CD4-positive, alpha-beta memory T cell (primary cell): ENCODE measurements around the gene ZBTB9. TPM values are rescaled to one million over a fixed set of nuclear protein-coding genes. Genes with fewer than 3 reads are reported as not detected.

Experiments
- CTCF ChIA-PET: fragments of 350-600 bp; sonication (Branson Sonifier 250); formaldehyde crosslinking; loops from one replicate; lab custom pipeline; 2021; ENCODE audit warnings: inconsistent platforms; ENCODE audit not compliant: partially characterized antibody; lab: Charles Lee
- POLR2A ChIA-PET: fragments of 350-600 bp; sonication (Branson Sonifier 250); formaldehyde crosslinking; loops from one replicate; lab custom pipeline; 2021; ENCODE audit not compliant: partially characterized antibody; lab: Charles Lee
- DNase-seq, 5 donors: peaks; one replicate each; pipeline versions ENCODE4 v3.0.0 to v3.0.0-alpha.2; 2020 to 2022; ENCODE audit warnings: mixed read lengths in 1 of 5
- H3K27ac ChIP-seq: one replicate; pipeline ENCODE4 v1.7.0; 2013; ENCODE audit warnings: low read depth, low read length
- H3K27me3 ChIP-seq: 2 replicates; pipeline ENCODE4 v1.7.0; 2013; ENCODE audit warnings: mild to moderate bottlenecking, low read length, moderate library complexity; ENCODE audit not compliant: insufficient read depth
- H3K36me3 ChIP-seq: 2 replicates; pipeline ENCODE4 v1.7.0; 2013; ENCODE audit warnings: mild to moderate bottlenecking, low read length, moderate library complexity; ENCODE audit not compliant: insufficient read depth
- H3K4me1 ChIP-seq: 2 replicates; pipeline ENCODE4 v1.7.0; 2013; ENCODE audit warnings: mild to moderate bottlenecking, low read length, moderate library complexity; ENCODE audit not compliant: insufficient read depth
- H3K4me3 ChIP-seq, 2 donors: one replicate each; pipeline ENCODE4 v1.7.0; 2013; ENCODE audit warnings: low read length in 2 of 2, mild to moderate bottlenecking in 1 of 2
- H3K9me3 ChIP-seq, 2 donors: one replicate each; pipeline ENCODE4 v1.7.0; 2013; ENCODE audit warnings: low read length in 2 of 2, control low read depth in 1 of 2; ENCODE audit not compliant: control insufficient read depth in 1 of 2
- H3K27ac Mint-ChIP-seq, 7 donors: one replicate each; pipeline ENCODE4 v1.8.0; 2020 to 2021; ENCODE audit warnings: mixed read lengths in 7 of 7, mild to moderate bottlenecking in 6 of 7, inconsistent platforms in 3 of 7, moderate library complexity in 3 of 7
- H3K27me3 Mint-ChIP-seq, 2 donors: one replicate each; pipeline ENCODE4 v1.8.0; 2020 to 2021; ENCODE audit warnings: mixed read lengths in 2 of 2
- H3K36me3 Mint-ChIP-seq, 2 donors: one replicate each; pipeline ENCODE4 v1.8.0; 2020 to 2021; ENCODE audit warnings: mixed read lengths in 2 of 2, inconsistent platforms in 1 of 2, mild to moderate bottlenecking in 1 of 2
- H3K4me1 Mint-ChIP-seq, 4 donors: one replicate each; pipeline ENCODE4 v1.8.0; 2020 to 2021; ENCODE audit warnings: mixed read lengths in 4 of 4, mild to moderate bottlenecking in 1 of 4
- H3K4me3 Mint-ChIP-seq, 8 donors: one replicate each; pipeline ENCODE4 v1.8.0; 2020 to 2021; ENCODE audit warnings: mixed read lengths in 8 of 8, mild to moderate bottlenecking in 7 of 8, moderate library complexity in 6 of 8, inconsistent platforms in 3 of 8
- H3K9me3 Mint-ChIP-seq, 8 donors: one replicate each; pipeline ENCODE4 v1.8.0; 2020 to 2021; ENCODE audit warnings: mixed read lengths in 8 of 8, mild to moderate bottlenecking in 5 of 8, inconsistent platforms in 3 of 8, moderate library complexity in 1 of 8
- intact Hi-C: fragments of 100-400 bp; cut with micrococcal nuclease; formaldehyde crosslinking; loops from one replicate; pipeline ENCODE4 v1.15.1; 2023
- polyA plus RNA-seq, 2 donors: library from polyadenylated mRNA; unstranded; fragments of 300-500 nt; fragmentation: Illumina TruSeq; gene quantifications; one replicate each; pipeline ENCODE4 v1.2.3, GENCODE V29; 2021
- total RNA-seq, 2 experiments: library from RNA; stranded (reverse); gene quantifications; one replicate each; pipeline ENCODE4 v1.2.3, GENCODE V29; 2021

Gene ZBTB9
- total and polyA plus RNA-seq, 4 experiments from 2014 or later, result 5.7 to 12.8 (median 11.8) TPM

- H3K4me3 ChIP-seq, result peak overlapping the region; percentile 18 to 75
- POLR2A ChIA-PET, result interaction anchor here (0.6 to 4.6 kb wide), 23 partner anchors 7 to 447 kb away, joined by 3 to 77 read pairs (median 8); partner anchors contain the start of genes B3GALT4, BAK1, KIFC1 and PFDN6
- Mint-ChIP-seq H3K4me1 (peaks cover 44 to 87% (median 55%) of the 10 kb centered on the region in 4 donors), H3K27me3 (no peaks in the 10 kb centered on the region), H3K36me3 (peaks cover 22 to 42% of the 10 kb centered on the region in 2 donors), H3K4me3 (peak overlapping the region; percentile 87 to 97 (median 94)), H3K27ac (peak overlapping the region; percentile 99 to 100 (median 99)), H3K9me3 (no peaks in the 10 kb centered on the region)
- H3K4me1 ChIP-seq, result peaks cover 65% of the 10 kb centered on the region
- peak; percentile 60 to 91 (median 76) for DNase-seq
- no peaks in the 10 kb centered on the region for H3K9me3 ChIP-seq
- peak overlapping the region; percentile 97 for H3K27ac ChIP-seq
- CTCF ChIA-PET, result interaction anchor here (0.8 to 2.3 kb wide), 12 partner anchors 9 to 434 kb away, joined by 3 to 17 read pairs (median 4); partner anchors contain the start of gene ZBTB9
- H3K27me3 ChIP-seq, result no peaks in the 10 kb centered on the region
- intact Hi-C loops, result loop anchor here (1.0 to 10.0 kb wide), 9 partner anchors 8 to 1224 kb away; partner anchors contain the start of genes GPSM3, HSD17B8, KIFC1 and PBX2
- peaks cover 21% of the 10 kb centered on the region for H3K36me3 ChIP-seq
These were observed 35.6 kb upstream of the ZBTB9 start for GRCh38 chr6:33418690-33419291.

- Histone ChIP-seq H3K4me3 (peak within 1 kb of the TSS in 1 of 2 donors; percentile 18), H3K4me1 (peaks cover 65% of the 10 kb centered on the region), H3K27ac (peak within 1 kb of the TSS; percentile 97), H3K27me3 (no peaks in the 10 kb centered on the region), H3K36me3 (peaks cover 12% of the 10 kb centered on the region), H3K9me3 (no peaks in the 10 kb centered on the region)
- Mint-ChIP-seq H3K9me3 (no peaks in the 10 kb centered on the region), H3K27ac (peak within 1 kb of the TSS; percentile 99 to 100 (median 99)), H3K27me3 (no peaks in the 10 kb centered on the region), H3K36me3 (peaks cover 13 to 32% of the 10 kb centered on the region in 2 donors), H3K4me1 (peaks cover 51 to 87% (median 57%) of the 10 kb centered on the region in 4 donors), H3K4me3 (peak within 1 kb of the TSS; percentile 69 to 97 (median 92))
- intact Hi-C loops, result loop anchor here (2.0 to 10.0 kb wide), 5 partner anchors 148 to 1225 kb away; partner anchors contain the start of genes GPSM3, HSD17B8, PBX2 and RPS18
- CTCF ChIA-PET, result interaction anchor here (0.8 to 2.3 kb wide), 4 partner anchors 9 to 435 kb away, joined by 3 to 17 read pairs (median 8); no protein-coding TSS in a partner anchor
- POLR2A ChIA-PET, result interaction anchor here (1.9 to 4.6 kb wide), 7 partner anchors 10 to 148 kb away, joined by 6 to 77 read pairs (median 24); partner anchors contain the start of genes B3GALT4, KIFC1, RPS18 and VPS52
- peak in 1 of 5 donors; percentile 61 for DNase-seq
These were observed 34.5 kb upstream of the ZBTB9 start, which contains the start of gene SYNGAP1 for GRCh38 chr6:33419580-33420490. SYNGAP1 (plus strand) TSS chr6:33420065; CDS start chr6:33420265, 200 bp downstream.

GRCh38 chr6:33420491-33421343, 33.7 kb upstream of the ZBTB9 start:
- DNase-seq, result no peak
- Mint-ChIP-seq H3K4me1 (peaks cover 52 to 88% (median 59%) of the 10 kb centered on the region in 4 donors), H3K27me3 (no peaks in the 10 kb centered on the region), H3K4me3 (peak overlapping the region in 6 of 8 donors; percentile 1 to 77 (median 56)), H3K9me3 (no peaks in the 10 kb centered on the region), H3K36me3 (peaks cover 9 to 24% of the 10 kb centered on the region in 2 donors), H3K27ac (peak overlapping the region; percentile 69 to 91 (median 83))
- intact Hi-C loops, result no loop called here
- Histone ChIP-seq H3K4me3 (no peak overlapping the region), H3K27ac (no peak overlapping the region), H3K9me3 (no peaks in the 10 kb centered on the region), H3K27me3 (no peaks in the 10 kb centered on the region), H3K4me1 (peaks cover 61% of the 10 kb centered on the region), H3K36me3 (peaks cover 4% of the 10 kb centered on the region)
- POLR2A ChIA-PET, result no interaction called here
- CTCF ChIA-PET, result no interaction called here

- DNase-seq, result no peak
- no peaks in the 10 kb centered on the region for H3K27me3 Mint-ChIP-seq
- no peaks in the 10 kb centered on the region for H3K27me3 ChIP-seq
- CTCF ChIA-PET, result no interaction called here
- intact Hi-C loops, result no loop called here
- POLR2A ChIA-PET, result no interaction called here
- H3K27ac Mint-ChIP-seq, result peak overlapping the region in 6 of 7 donors; percentile 44 to 91 (median 79)
- H3K27ac ChIP-seq, result no peak overlapping the region
- H3K4me1 Mint-ChIP-seq, result peaks cover 49 to 89% (median 57%) of the 10 kb centered on the region in 4 donors
- no peaks in the 10 kb centered on the region for H3K36me3 ChIP-seq
- H3K4me1 ChIP-seq, result peaks cover 56% of the 10 kb centered on the region
- peaks cover 5 to 18% of the 10 kb centered on the region in 2 donors for H3K36me3 Mint-ChIP-seq
- H3K9me3 Mint-ChIP-seq, result no peaks in the 10 kb centered on the region
- peak overlapping the region in 6 of 8 donors; percentile 1 to 68 (median 44) for H3K4me3 Mint-ChIP-seq
- H3K4me3 ChIP-seq, result no peak overlapping the region
- H3K9me3 ChIP-seq, result no peaks in the 10 kb centered on the region
These were observed 33.1 kb upstream of the ZBTB9 start for GRCh38 chr6:33421344-33421643.

- peaks cover 50 to 85% (median 56%) of the 10 kb centered on the region in 4 donors for H3K4me1 Mint-ChIP-seq
- H3K4me1 ChIP-seq, result peaks cover 57% of the 10 kb centered on the region
- intact Hi-C loops, result no loop called here
- no peaks in the 10 kb centered on the region for H3K36me3 ChIP-seq
- no peaks in the 10 kb centered on the region for H3K9me3 ChIP-seq
- peaks cover 0 to 8% of the 10 kb centered on the region in 2 donors for H3K36me3 Mint-ChIP-seq
- H3K4me3 Mint-ChIP-seq, result peak overlapping the region in 7 of 8 donors; percentile 6 to 99 (median 92)
- no peaks in the 10 kb centered on the region for H3K27me3 ChIP-seq
- POLR2A ChIA-PET, result interaction anchor here (0.8 to 4.7 kb wide), 4 partner anchors 8 to 174 kb away, joined by 3 to 64 read pairs (median 9); partner anchors contain the start of genes PHF1 and ZBTB9
- no peak overlapping the region for H3K4me3 ChIP-seq
- no peaks in the 10 kb centered on the region for H3K27me3 Mint-ChIP-seq
- DNase-seq, result no peak
- H3K9me3 Mint-ChIP-seq, result peaks cover 0 to 2% (median 0%) of the 10 kb centered on the region in 8 donors
- no peak overlapping the region for H3K27ac ChIP-seq
- peak overlapping the region; percentile 22 to 99 (median 88) for H3K27ac Mint-ChIP-seq
- CTCF ChIA-PET, result interaction anchor here (1.1 kb wide), 1 partner anchor 11 kb away, joined by 3 read pairs; no protein-coding TSS in a partner anchor
These were observed 30.6 kb upstream of the ZBTB9 start for GRCh38 chr6:33423777-33424176.
